Ectodermal cell (in vitro differentiated cells): ENCODE data around the gene SPATS1. TPM values are rescaled to one million over a fixed set of nuclear protein-coding genes. Genes with fewer than 3 reads are reported as not detected.
A peak's percentile ranks its signal among the peaks of the same experiment; 100 is the strongest.

Source experiments
- H3K27ac ChIP-seq: 2 replicates; pipeline ENCODE4 v1.7.0; 2013; ENCODE audit warnings: mild to moderate bottlenecking, low read depth, low read length; ENCODE audit not compliant: insufficient read depth, poor library complexity, severe bottlenecking
- H3K27me3 ChIP-seq: 2 replicates; pipeline ENCODE4 v1.7.0; 2013; ENCODE audit warnings: mild to moderate bottlenecking, low read length; ENCODE audit not compliant: insufficient read depth, control insufficient read depth, poor library complexity, severe bottlenecking
- H3K36me3 ChIP-seq: one replicate; pipeline ENCODE4 v1.7.0; 2013; ENCODE audit warnings: low read length; ENCODE audit not compliant: control insufficient read depth, insufficient read depth
- H3K4me1 ChIP-seq: one replicate; pipeline ENCODE4 v1.7.0; 2013; ENCODE audit warnings: low read length; ENCODE audit not compliant: control insufficient read depth, insufficient read depth
- H3K4me3 ChIP-seq: 2 replicates; pipeline ENCODE4 v1.7.0; 2013; ENCODE audit warnings: low read depth, low read length, control low read depth; ENCODE audit not compliant: insufficient read depth
- H3K9me3 ChIP-seq: 2 replicates; pipeline ENCODE4 v1.7.0; 2013; ENCODE audit warnings: mild to moderate bottlenecking, low read length, moderate library complexity; ENCODE audit not compliant: control insufficient read depth
- WGBS, 2 experiments: methylation state at CpG; one replicate each; pipeline ENCODE4 v1.1.7; 2013; ENCODE audit warnings: missing lambda C conversion rate in 2 of 2; 5-methylcytosine and 5-hydroxymethylcytosine counted together
- polyA plus RNA-seq, 4 experiments: library from polyadenylated mRNA; stranded (reverse); fragments of 50-300 nt; gene quantifications; one replicate each; pipeline ENCODE4 v1.2.3, GENCODE V29; 2013

The SPATS1 gene
- not detected for polyA plus RNA-seq (2013, experiment 1 of 4)
- polyA plus RNA-seq (2013, experiment 2 of 4): not detected
- not detected for polyA plus RNA-seq (2013, experiment 3 of 4)
- polyA plus RNA-seq (2013, experiment 4 of 4): not detected

- Histone ChIP-seq H3K27me3 (no peaks in the 10 kb centered on the region), H3K4me1 (no peaks in the 10 kb centered on the region), H3K4me3 (no peak within 1 kb of the TSS), H3K36me3 (no peaks in the 10 kb centered on the region), H3K9me3 (no peaks in the 10 kb centered on the region), H3K27ac (peak within 1 kb of the TSS; percentile 8)
- WGBS, 2 experiments: 84 to 89% methylated on average over 31 of the region's 31 CpGs
These were observed at the start of gene SPATS1 for GRCh38 chr6:44342489-44342888. Gene SPATS1 (plus strand): TSS chr6:44342650. CDS start chr6:44343096, 446 bp downstream.

- Histone ChIP-seq H3K27ac (no peak overlapping the region), H3K9me3 (no peaks in the 10 kb centered on the region), H3K36me3 (no peaks in the 10 kb centered on the region), H3K27me3 (peaks cover 75% of the 10 kb centered on the region), H3K4me1 (peaks cover 6% of the 10 kb centered on the region), H3K4me3 (no peak overlapping the region)
- WGBS, 2 experiments: 89% methylated on average over 4 of the region's 4 CpGs
These were observed 49.6 kb upstream of the SPATS1 start for GRCh38 chr6:44292661-44293365.

GRCh38 chr6:44294832-44295791 lies 47.3 kb upstream of the SPATS1 start:
- H3K27ac ChIP-seq: no peak overlapping the region
- no peaks in the 10 kb centered on the region for H3K9me3 ChIP-seq
- H3K4me1 ChIP-seq: peaks cover 6% of the 10 kb centered on the region
- H3K36me3 ChIP-seq: peaks cover under 1% of the 10 kb centered on the region
- WGBS, 2 experiments: 82 to 85% methylated on average over 7 of the region's 7 CpGs
- H3K4me3 ChIP-seq: no peak overlapping the region
- H3K27me3 ChIP-seq: peaks cover 64% of the 10 kb centered on the region

GRCh38 chr6:44297063-44298038 lies 45.1 kb upstream of the SPATS1 start:
- Histone ChIP-seq H3K9me3 (no peaks in the 10 kb centered on the region), H3K36me3 (peaks cover 19% of the 10 kb centered on the region), H3K27me3 (peaks cover 43% of the 10 kb centered on the region), H3K27ac (no peak overlapping the region), H3K4me1 (peaks cover 6% of the 10 kb centered on the region), H3K4me3 (peak overlapping the region; percentile 57)
- 1% methylated on average over 86 of the region's 86 CpGs for WGBS, 2 experiments

- WGBS, 2 experiments: 53 to 57% methylated on average over 20 of the region's 20 CpGs
- peaks cover 27% of the 10 kb centered on the region for H3K36me3 ChIP-seq
- H3K4me3 ChIP-seq: peak overlapping the region; percentile 57
- H3K4me1 ChIP-seq: peaks cover 6% of the 10 kb centered on the region
- no peaks in the 10 kb centered on the region for H3K9me3 ChIP-seq
- H3K27ac ChIP-seq: no peak overlapping the region
- peaks cover 38% of the 10 kb centered on the region for H3K27me3 ChIP-seq
These were observed 44.2 kb upstream of the SPATS1 start for GRCh38 chr6:44298055-44298803.

GRCh38 chr6:44298864-44299263 lies 43.6 kb upstream of the SPATS1 start:
- WGBS, 2 experiments: 88 to 89% methylated on average over 3 of the region's 3 CpGs
- Histone ChIP-seq H3K4me1 (peaks cover 6% of the 10 kb centered on the region), H3K27ac (no peak overlapping the region), H3K9me3 (no peaks in the 10 kb centered on the region), H3K27me3 (peaks cover 38% of the 10 kb centered on the region), H3K4me3 (no peak overlapping the region), H3K36me3 (peaks cover 29% of the 10 kb centered on the region)

- H3K4me3 ChIP-seq: no peak overlapping the region
- no peak overlapping the region for H3K27ac ChIP-seq
- H3K9me3 ChIP-seq: no peaks in the 10 kb centered on the region
- peaks cover 6% of the 10 kb centered on the region for H3K4me1 ChIP-seq
- WGBS, 2 experiments: 81 to 82% methylated on average over 7 of the region's 7 CpGs
- H3K36me3 ChIP-seq: peaks cover 42% of the 10 kb centered on the region
- H3K27me3 ChIP-seq: peaks cover 31% of the 10 kb centered on the region
These were observed 42.1 kb upstream of the SPATS1 start for GRCh38 chr6:44300292-44300823.

- peaks cover 23% of the 10 kb centered on the region for H3K27me3 ChIP-seq
- peaks cover 6% of the 10 kb centered on the region for H3K4me1 ChIP-seq
- H3K9me3 ChIP-seq: no peaks in the 10 kb centered on the region
- WGBS, 2 experiments: 94 to 95% methylated on average over 8 of the region's 8 CpGs
- peaks cover 43% of the 10 kb centered on the region for H3K36me3 ChIP-seq
- H3K27ac ChIP-seq: no peak overlapping the region
- H3K4me3 ChIP-seq: no peak overlapping the region
These were observed 41.3 kb upstream of the SPATS1 start for GRCh38 chr6:44301106-44301505.
